ENCODE measurements around the gene APBA2.

Gene APBA2

DNA sequence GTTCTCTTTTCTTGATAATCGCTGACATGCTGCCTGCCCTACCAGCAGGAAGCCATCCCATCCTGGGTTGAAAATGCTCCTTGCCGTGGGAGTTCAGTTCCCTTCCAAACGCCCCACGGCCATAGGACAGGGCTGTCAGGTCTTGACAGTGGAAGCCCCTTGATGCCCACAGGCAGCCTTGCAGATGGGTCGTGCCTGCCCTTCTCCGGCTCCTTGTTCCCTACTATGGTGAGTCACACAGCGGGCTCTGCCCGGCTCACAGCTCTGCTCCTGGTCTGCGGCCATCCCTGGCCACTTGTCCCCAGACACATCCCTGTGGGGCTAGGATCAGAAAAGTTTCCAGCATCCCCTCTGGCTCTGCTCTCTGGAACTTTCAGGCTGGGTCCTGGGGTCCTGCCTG is 6.2 kb upstream of the APBA2 start:
- no peak overlapping the region for H3K9ac ChIP-seq (ENCODE audit: low read length)
- H3K9me3 ChIP-seq (replicated peaks; ENCODE audit: insufficient read depth, low read length), result no peaks in the 10 kb centered on the region
- no peak for TF ChIP-seq EZH2phosphoT487 (IDR thresholded peaks at IDR 0.05; ENCODE audit: low read length)
- no peak for TF ChIP-seq EZH2 (optimal IDR thresholded peaks at IDR 0.05; ENCODE audit: low read depth, low read length)
- TF ChIP-seq, protein P1, sequence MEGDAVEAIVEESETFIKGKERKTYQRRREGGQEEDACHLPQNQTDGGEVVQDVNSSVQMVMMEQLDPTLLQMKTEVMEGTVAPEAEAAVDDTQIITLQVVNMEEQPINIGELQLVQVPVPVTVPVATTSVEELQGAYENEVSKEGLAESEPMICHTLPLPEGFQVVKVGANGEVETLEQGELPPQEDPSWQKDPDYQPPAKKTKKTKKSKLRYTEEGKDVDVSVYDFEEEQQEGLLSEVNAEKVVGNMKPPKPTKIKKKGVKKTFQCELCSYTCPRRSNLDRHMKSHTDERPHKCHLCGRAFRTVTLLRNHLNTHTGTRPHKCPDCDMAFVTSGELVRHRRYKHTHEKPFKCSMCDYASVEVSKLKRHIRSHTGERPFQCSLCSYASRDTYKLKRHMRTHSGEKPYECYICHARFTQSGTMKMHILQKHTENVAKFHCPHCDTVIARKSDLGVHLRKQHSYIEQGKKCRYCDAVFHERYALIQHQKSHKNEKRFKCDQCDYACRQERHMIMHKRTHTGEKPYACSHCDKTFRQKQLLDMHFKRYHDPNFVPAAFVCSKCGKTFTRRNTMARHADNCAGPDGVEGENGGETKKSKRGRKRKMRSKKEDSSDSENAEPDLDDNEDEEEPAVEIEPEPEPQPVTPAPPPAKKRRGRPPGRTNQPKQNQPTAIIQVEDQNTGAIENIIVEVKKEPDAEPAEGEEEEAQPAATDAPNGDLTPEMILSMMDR (IDR thresholded peaks at IDR 0.05; ENCODE audit: low read length), result no peak

DNA sequence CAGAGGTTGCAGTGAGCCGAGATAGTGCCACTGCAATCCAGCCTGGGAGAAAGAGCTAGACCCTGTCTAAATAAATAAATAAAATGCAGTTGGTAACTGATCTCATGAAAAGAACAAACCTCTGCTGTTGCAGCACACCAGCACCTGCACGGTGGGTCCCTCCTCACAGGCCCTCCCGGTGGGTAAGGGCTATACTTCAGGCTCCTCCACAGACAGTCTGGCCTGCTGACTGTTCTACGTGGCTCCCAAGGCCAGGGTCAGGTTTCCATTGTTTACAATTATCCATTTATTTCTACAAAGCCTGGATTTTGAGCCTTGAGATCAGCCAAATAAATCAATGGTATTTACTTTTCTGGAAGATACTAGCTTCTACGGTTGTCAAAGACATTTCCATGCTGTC is 5.1 kb upstream of the APBA2 start:
- Histone ChIP-seq H3K4me1 (ENCODE audit: low read length) (no peaks in the 10 kb centered on the region), H3K79me2 (ENCODE audit: low read length) (no peaks in the 10 kb centered on the region), H3K4me3 (ENCODE audit: low read length) (no peak overlapping the region), H2AFZ (ENCODE audit: low read length) (no peak overlapping the region), H3K27ac (ENCODE audit: low read length) (no peak overlapping the region), H3K36me3 (replicated peaks; ENCODE audit: insufficient read depth, low read length) (no peaks in the 10 kb centered on the region), H3K4me2 (ENCODE audit: low read depth, low read length) (no peak overlapping the region), H3K9me3 (replicated peaks; ENCODE audit: insufficient read depth, low read length) (no peaks in the 10 kb centered on the region), H3K9me2 (replicated peaks; ENCODE audit: insufficient read depth, low read length) (no peaks in the 10 kb centered on the region), H4K20me1 (ENCODE audit: insufficient read depth, low read length) (no peaks in the 10 kb centered on the region), H3K9ac (ENCODE audit: low read length) (no peak overlapping the region), H3F3A (ENCODE audit: insufficient read depth, low read length) (no peaks in the 10 kb centered on the region), H3K27me3 (replicated peaks; ENCODE audit: insufficient read depth, low read length) (no peaks in the 10 kb centered on the region)
- no peak for DNase-seq
- TF ChIP-seq, protein P1 (IDR thresholded peaks at IDR 0.05; ENCODE audit: low read length), result no peak

More for the DNA sequence above, 6.2 kb upstream of the APBA2 start:
- no peaks in the 10 kb centered on the region for H3K36me3 ChIP-seq (replicated peaks; ENCODE audit: insufficient read depth, low read length)
- H3K4me2 ChIP-seq (ENCODE audit: low read depth, low read length), result no peak overlapping the region
- H3K27ac ChIP-seq (ENCODE audit: low read length), result no peak overlapping the region
- H3K4me1 ChIP-seq (ENCODE audit: low read length), result no peaks in the 10 kb centered on the region
- no peak overlapping the region for H3K4me3 ChIP-seq (ENCODE audit: low read length)
- H3K79me2 ChIP-seq (ENCODE audit: low read length), result no peaks in the 10 kb centered on the region
- no peaks in the 10 kb centered on the region for H3K27me3 ChIP-seq (replicated peaks; ENCODE audit: insufficient read depth, low read length)
- no peaks in the 10 kb centered on the region for H3K9me2 ChIP-seq (replicated peaks; ENCODE audit: insufficient read depth, low read length)
- H3F3A ChIP-seq (ENCODE audit: insufficient read depth, low read length), result no peaks in the 10 kb centered on the region
- DNase-seq, result no peak
- H4K20me1 ChIP-seq (ENCODE audit: insufficient read depth, low read length), result no peaks in the 10 kb centered on the region
- H2AFZ ChIP-seq (ENCODE audit: low read length), result no peak overlapping the region

DNA sequence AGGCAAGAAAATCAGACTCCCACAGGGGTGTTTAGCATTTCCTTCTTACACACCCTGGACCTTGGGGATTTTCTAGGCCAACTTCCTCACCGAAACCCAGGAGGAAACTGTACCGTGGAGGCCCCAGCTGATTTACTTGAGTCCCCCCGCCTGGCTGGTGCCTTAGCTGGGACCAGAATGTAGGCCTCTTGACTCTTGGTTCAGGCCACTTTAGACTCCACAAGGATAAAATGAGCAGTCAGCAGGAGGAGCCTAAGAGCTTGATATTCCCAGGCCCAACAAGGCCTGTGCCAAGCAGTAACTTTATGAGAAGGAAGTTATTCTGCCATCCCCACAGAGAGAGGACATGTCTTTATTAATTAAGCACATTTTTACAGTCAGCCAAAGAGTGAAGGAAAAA is 4.6 kb upstream of the APBA2 start:
- Histone ChIP-seq H3K9ac (ENCODE audit: low read length) (no peak overlapping the region), H3K9me2 (replicated peaks; ENCODE audit: insufficient read depth, low read length) (no peaks in the 10 kb centered on the region), H3K36me3 (replicated peaks; ENCODE audit: insufficient read depth, low read length) (no peaks in the 10 kb centered on the region), H3K4me2 (ENCODE audit: low read depth, low read length) (no peak overlapping the region), H3K4me3 (ENCODE audit: low read length) (no peak overlapping the region), H3K79me2 (ENCODE audit: low read length) (no peaks in the 10 kb centered on the region), H4K20me1 (ENCODE audit: insufficient read depth, low read length) (no peaks in the 10 kb centered on the region), H3K9me3 (replicated peaks; ENCODE audit: insufficient read depth, low read length) (no peaks in the 10 kb centered on the region), H2AFZ (ENCODE audit: low read length) (no peak overlapping the region), H3K4me1 (ENCODE audit: low read length) (no peaks in the 10 kb centered on the region), H3K27ac (ENCODE audit: low read length) (no peak overlapping the region), H3K27me3 (replicated peaks; ENCODE audit: insufficient read depth, low read length) (no peaks in the 10 kb centered on the region), H3F3A (ENCODE audit: insufficient read depth, low read length) (no peaks in the 10 kb centered on the region)
- TF ChIP-seq EZH2phosphoT487 (IDR thresholded peaks at IDR 0.05; ENCODE audit: low read length) (no peak), EZH2 (optimal IDR thresholded peaks at IDR 0.05; ENCODE audit: low read depth, low read length) (no peak)
- TF ChIP-seq, protein P1 (IDR thresholded peaks at IDR 0.05; ENCODE audit: low read length), result no peak
- DNase-seq, result no peak

Data from MM.1S (cell line).